HG02885 (cell line): Measurements from ENCODE around the gene SULT1B1.

Experiments used
- ATAC-seq: cut with Tn5 transposase; IDR thresholded peaks from one replicate; pipeline ENCODE4 v1.9.1; 2021; ENCODE audit warnings: mild to moderate bottlenecking; ENCODE audit not compliant: unreplicated experiment, poor library complexity

SULT1B1 gene

GRCh38 chr4:69753686-69754085 is 6.7 kb downstream of the SULT1B1 start:
- no peak for ATAC-seq

DNA sequence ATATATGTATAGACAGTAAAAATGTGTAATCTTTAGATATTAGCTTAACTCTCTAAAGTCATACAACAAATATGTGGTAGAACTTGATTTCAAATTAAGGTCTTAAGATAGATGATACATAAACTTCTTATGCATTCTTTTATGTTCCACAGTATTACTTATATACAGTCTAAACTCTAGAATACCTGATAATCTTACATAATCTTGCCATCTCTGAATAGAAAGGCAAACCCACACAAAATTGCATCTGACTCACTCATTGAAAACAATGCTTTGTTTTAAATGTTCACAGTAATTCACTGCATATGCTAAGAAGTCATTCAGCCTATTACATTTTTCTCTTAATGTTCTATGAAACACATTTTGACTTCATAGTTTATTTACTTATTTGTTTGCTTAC is 10.1 kb downstream of the SULT1B1 start:
- no peak for ATAC-seq

GRCh38 chr4:69749771-69750170 is 10.6 kb downstream of the SULT1B1 start:
- no peak for ATAC-seq

GRCh38 chr4:69748173-69748572 is 12.2 kb downstream of the SULT1B1 start:
- no peak for ATAC-seq

GRCh38 chr4:69744157-69744478 is 16.3 kb downstream of the SULT1B1 start:
- no peak for ATAC-seq

GRCh38 chr4:69743476-69744156 is 16.8 kb downstream of the SULT1B1 start:
- no peak for ATAC-seq

- no peak for ATAC-seq
Observed at GRCh38 chr4:69742596-69742995, 17.8 kb downstream of the SULT1B1 start.

GRCh38 chr4:69738872-69739271 is 21.5 kb downstream of the SULT1B1 start:
- ATAC-seq: no peak

GRCh38 chr4:69735119-69735518 is 25.3 kb downstream of the SULT1B1 start:
- no peak for ATAC-seq

GRCh38 chr4:69731847-69732246 is 28.6 kb downstream of the SULT1B1 start:
- ATAC-seq: no peak

DNA sequence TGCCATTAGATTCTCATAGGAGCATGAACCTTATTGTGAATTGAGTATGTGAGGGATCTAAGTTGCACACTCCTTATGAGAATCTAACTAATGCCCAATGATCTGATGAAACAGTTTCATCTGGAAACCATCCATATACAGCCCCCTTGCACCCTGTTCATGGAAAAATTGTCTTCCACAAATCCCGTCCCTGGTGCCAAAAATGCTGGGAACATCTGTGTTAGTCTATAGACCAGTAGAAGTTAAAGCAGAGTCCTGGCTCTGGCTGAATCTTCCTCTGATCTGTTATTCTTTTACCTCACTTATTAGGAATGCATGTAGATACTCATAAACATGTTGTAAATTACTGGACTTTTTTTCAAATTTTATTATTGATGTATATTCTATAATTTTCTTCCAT is 29.2 kb downstream of the SULT1B1 start:
- no peak for ATAC-seq

- ATAC-seq: no peak
Observed at GRCh38 chr4:69730002-69730401, 30.4 kb downstream of the SULT1B1 start.

DNA sequence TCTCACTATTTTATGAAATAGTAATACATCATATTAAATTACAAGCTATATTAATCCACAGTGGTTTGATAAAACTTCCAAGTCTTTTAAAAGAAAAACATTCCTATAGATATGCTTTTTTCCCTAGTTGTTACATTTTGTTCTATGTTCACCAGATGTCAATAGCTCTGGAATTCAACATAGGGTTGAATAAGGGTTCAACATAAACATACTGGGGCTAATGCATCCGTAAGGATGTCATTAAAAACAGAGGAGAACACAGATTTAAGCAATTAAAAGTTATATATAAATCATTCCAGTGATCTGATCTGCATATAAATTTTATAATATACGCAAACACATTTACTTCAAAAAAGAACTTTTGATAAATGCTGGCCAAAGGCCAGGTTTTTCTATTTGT is 32.5 kb downstream of the SULT1B1 start:
- no peak for ATAC-seq

DNA sequence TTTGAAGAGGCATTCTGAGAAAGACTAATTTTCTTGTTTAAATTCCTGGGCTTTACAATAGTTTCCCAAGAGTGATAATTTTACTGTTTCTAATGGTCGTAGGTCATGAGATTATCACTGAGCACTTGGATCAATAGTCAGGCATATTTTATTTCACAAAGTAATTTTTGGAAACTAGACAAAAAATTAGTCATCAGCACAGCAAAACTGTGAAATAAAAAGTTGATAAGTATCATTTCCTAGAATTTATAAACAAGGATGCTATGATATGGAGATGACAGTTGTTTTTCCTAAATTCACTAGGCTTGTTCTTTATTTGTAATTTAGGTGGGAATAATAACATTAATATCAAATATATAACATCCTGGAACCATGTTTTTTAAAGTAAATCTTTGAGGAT is 33.0 kb downstream of the SULT1B1 start:
- ATAC-seq: no peak

GRCh38 chr4:69726971-69727370 is 33.4 kb downstream of the SULT1B1 start:
- no peak for ATAC-seq

- ATAC-seq: no peak
Observed at GRCh38 chr4:69718396-69719271, 41.8 kb downstream of the SULT1B1 start.

DNA sequence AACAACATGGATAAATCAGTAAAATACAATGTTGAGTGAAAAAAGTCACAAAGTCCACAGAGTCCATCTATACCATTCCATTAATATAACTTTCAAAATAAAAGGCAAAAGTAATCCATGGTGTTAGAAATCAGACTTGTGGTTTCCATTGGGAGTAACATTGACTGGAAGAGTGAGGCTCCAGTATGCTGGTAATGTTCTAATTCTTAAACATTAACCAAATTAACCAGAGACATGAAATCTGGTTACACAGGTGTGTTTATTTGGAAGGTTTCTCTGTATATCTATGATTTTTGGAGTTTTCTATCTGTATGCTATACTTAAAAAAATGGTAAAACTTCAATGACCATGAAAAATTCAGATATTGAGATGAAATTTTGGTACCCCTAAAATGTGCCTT is 42.6 kb downstream of the SULT1B1 start:
- no peak for ATAC-seq

DNA sequence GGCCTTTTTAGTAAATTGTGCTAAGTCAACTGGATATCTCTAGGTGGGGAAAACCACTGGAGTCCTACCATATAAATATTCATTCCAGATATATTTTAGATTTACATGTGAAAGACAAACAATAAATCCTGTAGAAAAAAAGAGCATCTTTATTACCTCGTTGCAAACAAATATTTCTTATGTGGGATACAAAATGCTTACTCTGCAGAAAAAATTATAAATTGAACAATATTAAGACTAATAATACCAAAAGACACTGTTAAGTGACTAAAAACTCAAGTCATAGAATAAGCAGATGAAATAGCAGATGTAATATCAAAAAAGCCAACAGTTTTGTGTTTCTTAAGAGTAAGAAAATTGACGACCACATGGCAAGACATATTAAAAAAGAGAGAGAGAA is 43.8 kb downstream of the SULT1B1 start:
- no peak for ATAC-seq

- no peak for ATAC-seq
Observed at GRCh38 chr4:69714086-69714485, 46.3 kb downstream of the SULT1B1 start.

DNA sequence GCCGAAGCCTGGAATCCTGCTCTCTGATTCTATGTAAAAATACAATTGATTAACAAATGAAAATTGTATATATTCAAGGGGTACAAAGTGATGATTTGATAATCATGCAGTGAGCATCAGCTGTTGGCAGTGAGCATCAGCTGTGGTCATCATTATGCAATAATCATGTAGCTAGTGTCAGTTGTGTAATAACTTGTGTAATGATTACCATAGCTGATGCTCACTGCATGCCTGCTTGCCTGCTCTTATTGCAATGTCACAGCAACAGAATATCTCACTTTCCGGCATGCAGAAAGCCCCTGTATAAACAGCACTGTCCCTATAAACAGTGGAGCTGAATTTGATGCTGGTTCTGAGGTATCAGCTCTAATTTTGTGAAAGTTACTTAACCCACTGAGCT is 46.8 kb downstream of the SULT1B1 start:
- ATAC-seq: no peak

DNA sequence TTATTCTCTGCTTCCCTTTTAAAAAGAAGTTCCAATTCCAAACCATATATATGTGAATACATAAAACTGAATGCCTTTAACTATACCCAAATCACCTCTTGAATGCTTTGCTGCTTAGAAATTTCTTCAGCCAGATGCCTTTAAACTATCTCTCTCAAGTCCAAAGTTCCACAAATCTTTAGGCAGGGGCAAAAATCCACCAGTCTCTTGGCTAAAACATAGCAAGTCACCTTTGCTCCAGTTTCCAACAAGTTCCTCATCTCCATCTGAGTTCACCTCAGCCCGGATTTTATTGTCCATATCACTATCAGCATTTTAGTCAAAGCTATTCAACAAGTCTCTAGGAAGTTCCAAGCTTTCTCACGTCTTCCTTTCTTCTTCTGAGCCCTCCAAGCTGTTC is 49.8 kb downstream of the SULT1B1 start:
- ATAC-seq: no peak

DNA sequence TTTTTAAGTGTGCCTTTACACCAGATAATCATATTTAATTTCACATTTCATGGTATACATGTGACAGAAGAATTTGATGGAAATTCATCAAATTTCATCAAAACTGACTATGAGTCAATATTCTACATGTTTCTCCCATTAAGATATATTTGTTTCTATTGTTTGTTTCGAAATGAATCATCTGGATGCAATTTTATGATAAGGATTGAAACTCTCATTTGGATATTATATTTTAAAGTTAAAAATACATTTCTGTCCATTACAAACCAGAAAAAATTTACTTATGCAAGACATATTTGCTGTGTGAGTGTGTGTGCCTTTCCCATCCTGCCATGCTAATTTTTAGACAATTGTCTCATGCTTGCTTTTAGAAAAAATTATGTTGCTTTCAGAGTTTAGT is 52.2 kb downstream of the SULT1B1 start:
- no peak for ATAC-seq
